ENCODE measurements around the gene EFCAB7. TPM values are rescaled to one million over a fixed set of nuclear protein-coding genes. Genes with fewer than 3 reads are reported as not detected.

EFCAB7 gene
- total RNA-seq, 2 experiments from 2014 or later: 6.7 to 6.8 TPM

DNA sequence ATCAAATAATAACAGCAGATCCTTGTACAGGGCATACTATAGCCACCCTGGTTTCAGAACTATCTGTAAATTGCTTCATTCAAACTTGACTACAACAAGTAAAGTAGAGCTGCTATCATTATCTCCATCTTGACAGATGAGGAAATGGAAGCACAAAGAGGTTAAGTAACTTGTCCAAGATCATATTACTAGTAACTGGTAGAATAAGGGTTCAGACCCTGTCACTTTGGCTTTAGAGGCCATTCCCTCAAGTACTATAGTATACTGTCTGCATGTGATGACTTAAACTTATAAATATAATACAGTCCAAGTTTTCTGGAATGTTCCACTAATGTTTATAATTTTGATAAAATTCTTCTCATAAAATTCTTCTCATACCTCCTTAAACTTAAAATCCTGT, 94.7 kb downstream of the EFCAB7 start:
- no peaks in the 10 kb centered on the region for H3K9me3 Mint-ChIP-seq
- no peaks in the 10 kb centered on the region for H3K27me3 Mint-ChIP-seq
- no peak overlapping the region for H3K27ac Mint-ChIP-seq
- H3K4me1 Mint-ChIP-seq: no peaks in the 10 kb centered on the region
- ChIA-PET POLR2A (no interaction called here), CTCF (interaction anchor here (2.1 kb wide), 1 partner anchor 74 kb away, joined by 16 read pairs; no protein-coding TSS in a partner anchor)
- H3K36me3 Mint-ChIP-seq (ENCODE audit: low read depth): peaks cover 4% of the 10 kb centered on the region
- no peak overlapping the region for H3K4me3 Mint-ChIP-seq
- DNase-seq: no peak

DNA sequence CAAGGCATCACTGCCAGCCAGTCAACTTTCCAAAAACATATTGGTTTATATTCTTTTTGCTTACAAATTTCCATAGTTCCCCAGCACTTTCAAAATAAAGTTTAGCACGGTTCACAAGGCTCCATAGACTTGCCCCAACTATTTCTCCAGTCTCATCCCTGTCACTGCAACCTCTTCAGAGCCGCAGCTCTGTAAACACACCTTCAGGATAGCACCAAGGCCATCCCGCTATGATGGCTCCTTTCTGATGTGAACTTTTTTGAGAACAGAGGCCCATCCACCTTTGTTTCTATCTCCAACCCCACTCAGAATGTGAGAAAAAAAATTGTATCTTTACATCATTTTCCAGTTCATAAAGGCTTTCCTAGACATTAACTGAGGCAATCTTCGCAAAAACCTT, 96.2 kb downstream of the EFCAB7 start:
- ChIA-PET CTCF (interaction anchor here (0.6 kb wide), 1 partner anchor 518 kb away, joined by 3 read pairs; no protein-coding TSS in a partner anchor), POLR2A (no interaction called here)
- no peak for DNase-seq
- Mint-ChIP-seq H3K27ac (no peak overlapping the region), H3K4me1 (no peaks in the 10 kb centered on the region), H3K36me3 (ENCODE audit: low read depth) (peaks cover 4% of the 10 kb centered on the region), H3K27me3 (no peaks in the 10 kb centered on the region), H3K9me3 (no peaks in the 10 kb centered on the region), H3K4me3 (no peak overlapping the region)

DNA sequence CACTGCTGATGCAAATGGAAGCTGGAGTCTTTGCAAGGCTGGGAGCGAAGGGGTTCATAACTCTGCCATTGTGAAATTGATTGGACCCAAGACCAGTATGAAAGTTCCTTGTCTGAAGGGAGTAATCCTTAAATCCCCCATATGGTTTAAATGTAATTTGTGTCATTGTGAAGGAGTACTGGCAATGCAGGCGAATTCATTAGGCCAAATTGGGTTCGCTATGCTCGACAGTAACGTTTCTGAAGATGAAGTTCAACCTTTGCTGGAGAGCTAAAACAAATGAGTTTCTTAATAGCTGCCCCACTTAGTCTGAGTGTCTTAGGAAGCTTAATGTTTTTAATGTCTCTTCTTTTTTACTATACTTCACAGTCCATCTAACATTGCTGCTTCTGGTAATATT, 97.3 kb downstream of the EFCAB7 start:
- Mint-ChIP-seq H3K27ac (no peak overlapping the region), H3K27me3 (no peaks in the 10 kb centered on the region), H3K4me3 (no peak overlapping the region), H3K36me3 (ENCODE audit: low read depth) (peaks cover 4% of the 10 kb centered on the region), H3K9me3 (no peaks in the 10 kb centered on the region), H3K4me1 (peaks cover 4% of the 10 kb centered on the region)
- ChIA-PET POLR2A (no interaction called here), CTCF (interaction anchor here (0.9 to 1.5 kb wide), 3 partner anchors 71 to 519 kb away, joined by 3 read pairs; no protein-coding TSS in a partner anchor)
- DNase-seq: no peak

DNA sequence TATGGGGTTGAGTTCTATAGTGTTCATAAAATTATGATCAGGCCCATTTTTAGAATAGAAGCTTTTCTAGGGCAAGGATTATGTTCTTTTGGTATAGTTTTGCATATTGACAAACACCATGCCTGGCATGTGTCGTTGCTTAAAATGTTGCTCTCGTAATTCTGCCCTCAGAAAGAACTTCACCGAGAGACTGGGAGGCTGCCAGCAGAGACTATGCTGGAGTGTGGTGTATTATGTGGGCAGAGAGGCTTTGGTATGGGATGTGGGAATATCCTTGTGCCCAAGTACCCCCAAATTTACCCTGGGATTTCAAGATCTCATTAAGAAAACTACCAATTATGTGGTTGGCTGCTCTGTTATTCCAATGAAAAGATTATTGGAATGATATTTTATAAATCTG, 97.8 kb downstream of the EFCAB7 start:
- no peak for DNase-seq
- Mint-ChIP-seq H3K27ac (no peak overlapping the region), H3K36me3 (ENCODE audit: low read depth) (peaks cover 4% of the 10 kb centered on the region), H3K9me3 (no peaks in the 10 kb centered on the region), H3K27me3 (no peaks in the 10 kb centered on the region), H3K4me3 (no peak overlapping the region), H3K4me1 (peaks cover 7% of the 10 kb centered on the region)
- POLR2A ChIA-PET: no interaction called here
- CTCF ChIA-PET: interaction anchor here (0.9 to 1.5 kb wide), 4 partner anchors 71 to 625 kb away, joined by 3 read pairs; no protein-coding TSS in a partner anchor

- Mint-ChIP-seq H3K36me3 (ENCODE audit: low read depth) (peaks cover 4% of the 10 kb centered on the region), H3K4me3 (no peak overlapping the region), H3K27me3 (no peaks in the 10 kb centered on the region), H3K4me1 (peaks cover 9% of the 10 kb centered on the region), H3K9me3 (no peaks in the 10 kb centered on the region), H3K27ac (no peak overlapping the region)
- ChIA-PET POLR2A (no interaction called here), CTCF (interaction anchor here (0.9 to 1.5 kb wide), 5 partner anchors 29 to 625 kb away, joined by 3 read pairs; no protein-coding TSS in a partner anchor)
- no peak for DNase-seq
These were observed 98.4 kb downstream of the EFCAB7 start for GRCh38 chr1:63621698-63622097.

Other genes starting within 250 kb of the EFCAB7 start
- gene FOXD3, start 201.0 kb upstream of the EFCAB7 start, total RNA-seq: not detected
- gene ALG6, start 155.9 kb upstream of the EFCAB7 start, total RNA-seq: 10 to 100 TPM; 21.7 to 23.8 TPM
- 10 to 100 TPM; 44.9 to 46.2 TPM for gene ITGB3BP, start 300 bp upstream of the EFCAB7 start, total RNA-seq
- gene PGM1, start 69.9 kb downstream of the EFCAB7 start, total RNA-seq: 10 to 100 TPM; 32.8 to 34.5 TPM